Stimulated activated CD4-positive, alpha-beta T cell treated with anti-CD3 and anti-CD28 coated beads, Interleukin-15, amount 100 ng/mL, for 24 hours (primary cell): ENCODE measurements around the gene PRDM16.

ENCODE experiments used
- DNase-seq: peaks from one replicate; pipeline ENCODE4 v3.0.0-alpha.2; 2020

PRDM16 gene

GRCh38 chr1:3170561-3171453 is 101.8 kb downstream of the PRDM16 start:
- no peak for DNase-seq

- no peak for DNase-seq
Observed at GRCh38 chr1:3171761-3172160, 102.8 kb downstream of the PRDM16 start.

GRCh38 chr1:3172431-3173380 is 103.7 kb downstream of the PRDM16 start:
- no peak for DNase-seq

GRCh38 chr1:3173381-3173980 is 104.5 kb downstream of the PRDM16 start:
- DNase-seq = no peak

- DNase-seq = no peak
Observed at GRCh38 chr1:3174487-3175247, 105.7 kb downstream of the PRDM16 start.

GRCh38 chr1:3175486-3175885 is 106.5 kb downstream of the PRDM16 start:
- no peak for DNase-seq

GRCh38 chr1:3176028-3176427 is 107.0 kb downstream of the PRDM16 start:
- no peak for DNase-seq

- DNase-seq = no peak
Observed at GRCh38 chr1:3176820-3177219, 107.8 kb downstream of the PRDM16 start.

GRCh38 chr1:3178279-3178678 is 109.3 kb downstream of the PRDM16 start:
- DNase-seq = no peak

GRCh38 chr1:3179471-3179870 is 110.5 kb downstream of the PRDM16 start:
- DNase-seq = no peak

GRCh38 chr1:3180915-3181314 is 111.9 kb downstream of the PRDM16 start:
- no peak for DNase-seq

- no peak for DNase-seq
Observed at GRCh38 chr1:3181956-3182355, 113.0 kb downstream of the PRDM16 start.

GRCh38 chr1:3183411-3183810 is 114.4 kb downstream of the PRDM16 start:
- DNase-seq = no peak

GRCh38 chr1:3183813-3184212 is 114.8 kb downstream of the PRDM16 start:
- DNase-seq = no peak

- DNase-seq = no peak
Observed at GRCh38 chr1:3184666-3185065, 115.7 kb downstream of the PRDM16 start.

- no peak for DNase-seq
Observed at GRCh38 chr1:3185896-3186525, 117.0 kb downstream of the PRDM16 start.

GRCh38 chr1:3186526-3186921 is 117.5 kb downstream of the PRDM16 start:
- no peak for DNase-seq

- DNase-seq = no peak
Observed at GRCh38 chr1:3187415-3188149, 118.6 kb downstream of the PRDM16 start.

- no peak for DNase-seq
Observed at GRCh38 chr1:3188150-3188971, 119.4 kb downstream of the PRDM16 start.
